IPS-15b (cell line): ENCODE measurements around the gene ZRSR2.
"Not testable (repeated sequence)": the region's sequence is repeated elsewhere in the genome, so short reads cannot be mapped to it uniquely, and the experiment has no call there.

Source experiments
- H3K27me3 ChIP-seq: one replicate; pipeline ENCODE4 v1.6.1; 2013; ENCODE audit warnings: low read length; ENCODE audit not compliant: control insufficient read depth, insufficient read depth
- H3K36me3 ChIP-seq: one replicate; pipeline ENCODE4 v1.6.1; 2013; ENCODE audit warnings: low read length; ENCODE audit not compliant: control insufficient read depth, insufficient read depth
- H3K4me1 ChIP-seq: one replicate; pipeline ENCODE4 v1.6.1; 2013; ENCODE audit warnings: mild to moderate bottlenecking, low read length; ENCODE audit not compliant: control insufficient read depth, insufficient read depth
- H3K4me3 ChIP-seq: one replicate; pipeline ENCODE4 v1.5.1; 2013; ENCODE audit warnings: low read depth, low read length
- H3K9ac ChIP-seq: one replicate; pipeline ENCODE4 v1.6.1; 2013; ENCODE audit warnings: low read depth, mild to moderate bottlenecking, low read length
- H3K9me3 ChIP-seq: one replicate; pipeline ENCODE4 v1.6.1; 2013; ENCODE audit warnings: mild to moderate bottlenecking, low read length; ENCODE audit not compliant: control insufficient read depth, insufficient read depth

The ZRSR2 gene

GRCh38 chrX:15812192-15812938, 22.1 kb downstream of the ZRSR2 start:
- H3K27me3 ChIP-seq, result no peaks in the 10 kb centered on the region

GRCh38 chrX:15813416-15813815, 23.1 kb downstream of the ZRSR2 start:
- Histone ChIP-seq H3K4me3 (no peak overlapping the region), H3K4me1 (peaks cover 9% of the 10 kb centered on the region), H3K27me3 (no peaks in the 10 kb centered on the region), H3K36me3 (peaks cover 10% of the 10 kb centered on the region), H3K9ac (no peak overlapping the region), H3K9me3 (no peaks in the 10 kb centered on the region)

More at GRCh38 chrX:15812192-15812938, 22.1 kb downstream of the ZRSR2 start:
- H3K9me3 ChIP-seq, result no peaks in the 10 kb centered on the region
- H3K36me3 ChIP-seq, result peaks cover 10% of the 10 kb centered on the region
- H3K4me1 ChIP-seq, result peaks cover 9% of the 10 kb centered on the region
- H3K9ac ChIP-seq, result no peak overlapping the region
- H3K4me3 ChIP-seq, result no peak overlapping the region

- no peaks in the 10 kb centered on the region for H3K27me3 ChIP-seq
- no peaks in the 10 kb centered on the region for H3K9me3 ChIP-seq
- no peak overlapping the region for H3K4me3 ChIP-seq
- peaks cover 9% of the 10 kb centered on the region for H3K4me1 ChIP-seq
- H3K36me3 ChIP-seq, result peaks cover 6% of the 10 kb centered on the region
- H3K9ac ChIP-seq, result no peak overlapping the region
Observed at GRCh38 chrX:15814771-15815365, 24.6 kb downstream of the ZRSR2 start.

- Histone ChIP-seq H3K27me3 (no peaks in the 10 kb centered on the region), H3K4me3 (no peak overlapping the region), H3K36me3 (peaks cover 6% of the 10 kb centered on the region), H3K4me1 (peaks cover 9% of the 10 kb centered on the region), H3K9ac (no peak overlapping the region), H3K9me3 (no peaks in the 10 kb centered on the region)
Observed at GRCh38 chrX:15815779-15816437, 25.6 kb downstream of the ZRSR2 start.

- no peak overlapping the region for H3K4me3 ChIP-seq
- H3K36me3 ChIP-seq, result peaks cover 3% of the 10 kb centered on the region
- no peaks in the 10 kb centered on the region for H3K9me3 ChIP-seq
- H3K9ac ChIP-seq, result no peak overlapping the region
- peaks cover 9% of the 10 kb centered on the region for H3K4me1 ChIP-seq
- no peaks in the 10 kb centered on the region for H3K27me3 ChIP-seq
Observed at GRCh38 chrX:15816438-15816809, 26.1 kb downstream of the ZRSR2 start.

GRCh38 chrX:15816886-15817285, 26.6 kb downstream of the ZRSR2 start:
- Histone ChIP-seq H3K4me3 (no peak overlapping the region), H3K36me3 (peaks cover 3% of the 10 kb centered on the region), H3K9me3 (no peaks in the 10 kb centered on the region), H3K9ac (no peak overlapping the region), H3K27me3 (no peaks in the 10 kb centered on the region), H3K4me1 (peaks cover 9% of the 10 kb centered on the region)

GRCh38 chrX:15820106-15821073, 30.1 kb downstream of the ZRSR2 start:
- no peaks in the 10 kb centered on the region for H3K9me3 ChIP-seq
- H3K27me3 ChIP-seq, result no peaks in the 10 kb centered on the region
- H3K4me3 ChIP-seq, result no peak overlapping the region
- no peak overlapping the region for H3K9ac ChIP-seq
- H3K4me1 ChIP-seq, result peaks cover 9% of the 10 kb centered on the region
- peaks cover 3% of the 10 kb centered on the region for H3K36me3 ChIP-seq

GRCh38 chrX:15822922-15823321, 32.6 kb downstream of the ZRSR2 start:
- Histone ChIP-seq H3K9ac (no peak overlapping the region), H3K4me1 (no peaks in the 10 kb centered on the region), H3K4me3 (no peak overlapping the region), H3K9me3 (no peaks in the 10 kb centered on the region), H3K36me3 (peaks cover 3% of the 10 kb centered on the region), H3K27me3 (no peaks in the 10 kb centered on the region)

- Histone ChIP-seq H3K4me1 (no peaks in the 10 kb centered on the region), H3K36me3 (peaks cover 3% of the 10 kb centered on the region)
Observed at GRCh38 chrX:15825936-15826335, 35.7 kb downstream of the ZRSR2 start.

GRCh38 chrX:15829217-15829616, 38.9 kb downstream of the ZRSR2 start:
- Histone ChIP-seq H3K27me3 (no peaks in the 10 kb centered on the region), H3K4me3 (no peak overlapping the region), H3K9me3 (no peaks in the 10 kb centered on the region), H3K36me3 (no peaks in the 10 kb centered on the region), H3K4me1 (peaks cover 5% of the 10 kb centered on the region), H3K9ac (no peak overlapping the region)

More at GRCh38 chrX:15825936-15826335, 35.7 kb downstream of the ZRSR2 start:
- H3K9ac ChIP-seq, result no peak overlapping the region
- H3K9me3 ChIP-seq, result no peaks in the 10 kb centered on the region
- no peaks in the 10 kb centered on the region for H3K27me3 ChIP-seq
- H3K4me3 ChIP-seq, result no peak overlapping the region

GRCh38 chrX:15831347-15831746, 41.1 kb downstream of the ZRSR2 start:
- not testable (repeated sequence) for H3K9ac ChIP-seq, H3K4me3 ChIP-seq, H3K36me3 ChIP-seq, H3K27me3 ChIP-seq, H3K9me3 ChIP-seq, H3K4me1 ChIP-seq
